ENCODE measurements around the gene RPL36. TPM values are rescaled to one million over a fixed set of nuclear protein-coding genes. Genes with fewer than 3 reads are reported as not detected.

RPL36 gene
- total and polyA plus RNA-seq, 9 of the 15 experiments (the other 6 are each of a cell fraction or from before 2014, with no cell fraction given): 350 to 3,412 (median 1,507) TPM

DNA sequence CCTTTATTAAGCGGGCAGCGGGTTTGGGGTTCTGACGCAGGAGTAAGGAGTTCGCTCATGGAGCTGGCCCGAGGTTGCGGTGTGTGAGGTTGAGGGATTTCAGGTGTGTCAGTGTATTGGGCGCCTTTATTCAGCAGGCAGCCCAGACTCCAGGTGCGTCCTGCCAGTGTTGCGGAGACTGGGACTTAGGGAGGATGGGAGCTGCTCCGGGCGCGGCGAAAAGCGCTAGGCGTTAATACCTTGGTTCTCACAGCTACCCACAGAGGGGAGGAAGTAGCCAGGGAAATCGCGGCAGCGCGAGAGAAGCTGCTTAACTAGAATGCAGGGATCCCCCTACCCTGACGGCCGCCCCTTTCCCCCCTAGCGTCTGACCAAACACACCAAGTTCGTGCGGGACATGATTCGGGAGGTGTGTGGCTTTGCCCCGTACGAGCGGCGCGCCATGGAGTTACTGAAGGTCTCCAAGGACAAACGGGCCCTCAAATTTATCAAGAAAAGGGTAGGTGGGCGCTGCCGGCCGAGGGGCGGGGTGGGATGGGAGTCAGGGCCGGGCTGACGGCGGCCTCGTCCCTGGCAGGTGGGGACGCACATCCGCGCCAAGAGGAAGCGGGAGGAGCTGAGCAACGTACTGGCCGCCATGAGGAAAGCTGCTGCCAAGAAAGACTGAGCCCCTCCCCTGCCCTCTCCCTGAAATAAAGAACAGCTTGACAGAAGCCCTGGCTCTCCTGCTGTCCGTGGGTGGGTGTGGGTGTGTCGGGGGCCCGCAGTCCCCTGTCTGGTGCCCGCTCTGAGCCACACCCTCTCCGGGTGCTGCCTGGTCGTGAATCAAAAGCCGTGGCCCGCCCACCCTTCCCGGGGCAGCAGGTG is 1.1 kb downstream of the RPL36 start (continued):
- TF ChIP-seq, protein P1, sequence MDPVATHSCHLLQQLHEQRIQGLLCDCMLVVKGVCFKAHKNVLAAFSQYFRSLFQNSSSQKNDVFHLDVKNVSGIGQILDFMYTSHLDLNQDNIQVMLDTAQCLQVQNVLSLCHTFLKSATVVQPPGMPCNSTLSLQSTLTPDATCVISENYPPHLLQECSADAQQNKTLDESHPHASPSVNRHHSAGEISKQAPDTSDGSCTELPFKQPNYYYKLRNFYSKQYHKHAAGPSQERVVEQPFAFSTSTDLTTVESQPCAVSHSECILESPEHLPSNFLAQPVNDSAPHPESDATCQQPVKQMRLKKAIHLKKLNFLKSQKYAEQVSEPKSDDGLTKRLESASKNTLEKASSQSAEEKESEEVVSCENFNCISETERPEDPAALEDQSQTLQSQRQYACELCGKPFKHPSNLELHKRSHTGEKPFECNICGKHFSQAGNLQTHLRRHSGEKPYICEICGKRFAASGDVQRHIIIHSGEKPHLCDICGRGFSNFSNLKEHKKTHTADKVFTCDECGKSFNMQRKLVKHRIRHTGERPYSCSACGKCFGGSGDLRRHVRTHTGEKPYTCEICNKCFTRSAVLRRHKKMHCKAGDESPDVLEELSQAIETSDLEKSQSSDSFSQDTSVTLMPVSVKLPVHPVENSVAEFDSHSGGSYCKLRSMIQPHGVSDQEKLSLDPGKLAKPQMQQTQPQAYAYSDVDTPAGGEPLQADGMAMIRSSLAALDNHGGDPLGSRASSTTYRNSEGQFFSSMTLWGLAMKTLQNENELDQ (CRISPR knock-in tag; IDR thresholded peaks at IDR 0.05; ENCODE audit: borderline replicate concordance): peak; percentile 31; the same call in 1 of the 2 replicates
- TF ChIP-seq, protein P2, sequence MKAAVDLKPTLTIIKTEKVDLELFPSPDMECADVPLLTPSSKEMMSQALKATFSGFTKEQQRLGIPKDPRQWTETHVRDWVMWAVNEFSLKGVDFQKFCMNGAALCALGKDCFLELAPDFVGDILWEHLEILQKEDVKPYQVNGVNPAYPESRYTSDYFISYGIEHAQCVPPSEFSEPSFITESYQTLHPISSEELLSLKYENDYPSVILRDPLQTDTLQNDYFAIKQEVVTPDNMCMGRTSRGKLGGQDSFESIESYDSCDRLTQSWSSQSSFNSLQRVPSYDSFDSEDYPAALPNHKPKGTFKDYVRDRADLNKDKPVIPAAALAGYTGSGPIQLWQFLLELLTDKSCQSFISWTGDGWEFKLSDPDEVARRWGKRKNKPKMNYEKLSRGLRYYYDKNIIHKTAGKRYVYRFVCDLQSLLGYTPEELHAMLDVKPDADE (conservative IDR thresholded peaks at IDR 0.05; ENCODE audit: control insufficient read depth, low read depth, low read length): no peak; the same call in 1 of the 2 replicates
- TF ChIP-seq ZNF57 (CRISPR knock-in tag; IDR thresholded peaks at IDR 0.05): no peak
- 0 out of 4 replicates have a peak, but pooled peaks of 1 of the 2 experiments have one; percentile 5 for TF ChIP-seq HDAC1 (IDR thresholded peaks at IDR 0.05)
- peak; percentile 90 for TF ChIP-seq PCBP1 (IDR thresholded peaks at IDR 0.05; ENCODE audit: low read depth, low read length, poor library complexity, severe bottlenecking)
- TF ChIP-seq, protein P3, sequence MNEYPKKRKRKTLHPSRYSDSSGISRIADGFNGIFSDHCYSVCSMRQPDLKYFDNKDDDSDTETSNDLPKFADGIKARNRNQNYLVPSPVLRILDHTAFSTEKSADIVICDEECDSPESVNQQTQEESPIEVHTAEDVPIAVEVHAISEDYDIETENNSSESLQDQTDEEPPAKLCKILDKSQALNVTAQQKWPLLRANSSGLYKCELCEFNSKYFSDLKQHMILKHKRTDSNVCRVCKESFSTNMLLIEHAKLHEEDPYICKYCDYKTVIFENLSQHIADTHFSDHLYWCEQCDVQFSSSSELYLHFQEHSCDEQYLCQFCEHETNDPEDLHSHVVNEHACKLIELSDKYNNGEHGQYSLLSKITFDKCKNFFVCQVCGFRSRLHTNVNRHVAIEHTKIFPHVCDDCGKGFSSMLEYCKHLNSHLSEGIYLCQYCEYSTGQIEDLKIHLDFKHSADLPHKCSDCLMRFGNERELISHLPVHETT (CRISPR knock-in tag; conservative IDR thresholded peaks at IDR 0.05 in 1 of 2, IDR thresholded peaks at IDR 0.05 in 1 of 2): no peak
- no peak for TF ChIP-seq TAL1 (IDR thresholded peaks at IDR 0.05)
- TF ChIP-seq, protein P4, sequence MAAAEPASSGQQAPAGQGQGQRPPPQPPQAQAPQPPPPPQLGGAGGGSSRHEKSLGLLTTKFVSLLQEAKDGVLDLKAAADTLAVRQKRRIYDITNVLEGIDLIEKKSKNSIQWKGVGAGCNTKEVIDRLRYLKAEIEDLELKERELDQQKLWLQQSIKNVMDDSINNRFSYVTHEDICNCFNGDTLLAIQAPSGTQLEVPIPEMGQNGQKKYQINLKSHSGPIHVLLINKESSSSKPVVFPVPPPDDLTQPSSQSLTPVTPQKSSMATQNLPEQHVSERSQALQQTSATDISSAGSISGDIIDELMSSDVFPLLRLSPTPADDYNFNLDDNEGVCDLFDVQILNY (CRISPR knock-in tag; IDR thresholded peaks at IDR 0.05): peak; percentile 23; the same call in 1 of the 2 replicates
- peak; percentile 64 for TF ChIP-seq PRPF4 (IDR thresholded peaks at IDR 0.05; ENCODE audit: insufficient read depth, low read depth, low read length, poor library complexity, severe bottlenecking)
- TF ChIP-seq, protein P5, sequence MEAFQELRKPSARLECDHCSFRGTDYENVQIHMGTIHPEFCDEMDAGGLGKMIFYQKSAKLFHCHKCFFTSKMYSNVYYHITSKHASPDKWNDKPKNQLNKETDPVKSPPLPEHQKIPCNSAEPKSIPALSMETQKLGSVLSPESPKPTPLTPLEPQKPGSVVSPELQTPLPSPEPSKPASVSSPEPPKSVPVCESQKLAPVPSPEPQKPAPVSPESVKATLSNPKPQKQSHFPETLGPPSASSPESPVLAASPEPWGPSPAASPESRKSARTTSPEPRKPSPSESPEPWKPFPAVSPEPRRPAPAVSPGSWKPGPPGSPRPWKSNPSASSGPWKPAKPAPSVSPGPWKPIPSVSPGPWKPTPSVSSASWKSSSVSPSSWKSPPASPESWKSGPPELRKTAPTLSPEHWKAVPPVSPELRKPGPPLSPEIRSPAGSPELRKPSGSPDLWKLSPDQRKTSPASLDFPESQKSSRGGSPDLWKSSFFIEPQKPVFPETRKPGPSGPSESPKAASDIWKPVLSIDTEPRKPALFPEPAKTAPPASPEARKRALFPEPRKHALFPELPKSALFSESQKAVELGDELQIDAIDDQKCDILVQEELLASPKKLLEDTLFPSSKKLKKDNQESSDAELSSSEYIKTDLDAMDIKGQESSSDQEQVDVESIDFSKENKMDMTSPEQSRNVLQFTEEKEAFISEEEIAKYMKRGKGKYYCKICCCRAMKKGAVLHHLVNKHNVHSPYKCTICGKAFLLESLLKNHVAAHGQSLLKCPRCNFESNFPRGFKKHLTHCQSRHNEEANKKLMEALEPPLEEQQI (IDR thresholded peaks at IDR 0.05): no peak
- TF ChIP-seq SRSF7 (optimal IDR thresholded peaks at IDR 0.05; ENCODE audit: low read depth, low read length): no peak
- TF ChIP-seq MTA2 (IDR thresholded peaks at IDR 0.05; ENCODE audit: low read depth): no peak
- 0 out of 2 replicates have a peak, but pooled peaks have one; percentile 36 for TF ChIP-seq MXI1 (IDR thresholded peaks at IDR 0.05; ENCODE audit: low read depth, low read length)
- 0 out of 4 replicates have a peak, but pooled peaks of 1 of the 2 experiments have one; percentile 32 for TF ChIP-seq NONO (IDR thresholded peaks at IDR 0.05; ENCODE audit: low read depth in 2 of 2, low read length in 1 of 2)
- no peak for TF ChIP-seq RBM39 (optimal IDR thresholded peaks at IDR 0.05; ENCODE audit: low read depth, low read length)

All from K562 (cell line).